GM21619 (cell line): ENCODE results near the gene DENND5B.
"Not testable (repeated sequence)": the region's sequence is repeated elsewhere in the genome, so short reads cannot be mapped to it uniquely, and the experiment has no call there.

ENCODE experiments used
- ATAC-seq: cut with Tn5 transposase; IDR thresholded peaks from one replicate; pipeline ENCODE4 v1.9.1; 2021; ENCODE audit not compliant: unreplicated experiment

The DENND5B gene

DNA sequence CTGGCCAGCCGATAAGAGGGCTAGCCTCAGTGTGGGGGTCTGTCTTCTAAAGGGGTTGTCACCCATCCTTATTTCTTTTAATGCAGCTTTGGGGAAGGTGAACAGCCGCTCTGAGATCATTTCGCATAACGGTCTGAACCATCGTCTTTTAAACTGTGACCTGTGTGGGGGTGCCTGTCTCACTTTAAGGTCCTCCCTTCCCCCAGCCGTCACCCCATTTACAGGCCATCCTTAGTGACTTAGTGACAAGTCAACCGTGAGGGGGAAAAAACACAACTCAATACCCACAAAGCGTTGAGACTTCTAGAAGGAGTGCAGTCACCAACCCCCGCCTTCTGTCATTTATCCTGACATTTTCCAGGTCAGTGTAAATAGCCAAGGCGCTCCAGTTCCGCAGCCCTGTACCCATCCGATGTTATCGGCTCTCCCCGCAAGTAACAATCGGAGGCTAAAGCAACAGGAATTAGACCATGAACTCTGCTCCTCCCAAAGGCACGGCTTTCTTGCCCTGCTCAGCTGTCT, 505 bp upstream of the DENND5B start:
- peak; percentile 10 for ATAC-seq

DNA sequence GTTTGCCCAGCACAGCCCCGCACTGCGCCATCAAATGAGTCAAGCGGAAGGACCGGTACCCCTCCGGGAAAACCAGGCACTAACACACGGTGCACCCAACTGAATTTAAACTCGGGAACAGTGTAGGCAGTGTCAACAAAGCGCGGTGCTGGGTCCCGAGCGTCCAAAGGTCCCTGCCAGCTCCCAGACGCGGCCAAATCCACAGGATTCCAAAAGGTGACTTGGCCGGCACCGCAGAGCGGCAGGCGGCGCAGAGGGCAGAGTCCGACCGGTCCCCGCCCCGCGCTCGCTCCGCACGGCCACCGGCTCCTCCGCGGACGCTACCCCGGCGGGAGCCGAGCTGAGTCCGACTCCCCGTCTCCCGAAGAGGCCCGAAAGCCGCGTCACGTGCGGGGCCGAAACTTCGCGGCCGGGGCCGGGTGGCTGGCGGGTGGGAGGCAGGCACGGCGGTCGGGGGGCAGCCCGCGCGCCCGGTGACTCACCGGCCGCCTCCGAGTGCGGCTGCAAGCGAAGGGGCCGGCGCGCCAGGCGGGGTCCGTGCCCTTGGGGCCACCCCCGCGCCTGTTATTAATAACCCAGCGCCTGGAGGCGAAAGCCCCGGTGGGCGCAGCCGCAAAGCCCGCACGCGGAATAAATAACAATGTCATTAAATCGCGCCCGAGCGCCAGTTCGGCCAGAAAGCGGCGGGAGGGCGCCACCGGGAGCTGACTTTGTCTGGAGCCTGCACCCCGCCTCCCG, 863 bp downstream of the DENND5B start:
- ATAC-seq: peak; percentile 32

- ATAC-seq: peak; percentile 38
Measured at GRCh38 chr12:31589598-31589903, 1.4 kb downstream of the DENND5B start.

DNA sequence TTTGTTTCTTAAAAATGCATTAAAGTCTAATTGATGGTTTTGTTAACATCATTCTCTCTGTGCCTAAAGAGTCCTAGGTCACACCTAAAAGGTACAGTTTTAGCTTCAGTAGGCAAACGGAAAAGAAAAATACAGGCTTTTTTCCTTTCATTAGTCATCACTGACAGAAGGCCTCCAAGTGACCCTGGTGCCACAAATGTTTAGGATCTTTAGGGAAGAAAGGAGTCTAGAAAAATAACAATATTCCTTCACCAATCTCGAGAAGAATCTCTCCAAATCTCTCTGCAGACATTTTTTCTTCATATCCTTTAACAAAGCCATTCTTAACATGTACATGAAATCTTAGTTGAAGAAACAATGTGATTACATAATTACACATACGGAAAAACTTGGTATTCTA, 2.0 kb downstream of the DENND5B start:
- ATAC-seq: no peak

- peak; percentile 26 for ATAC-seq
Measured at GRCh38 chr12:31586728-31587127, 4.2 kb downstream of the DENND5B start.

DNA sequence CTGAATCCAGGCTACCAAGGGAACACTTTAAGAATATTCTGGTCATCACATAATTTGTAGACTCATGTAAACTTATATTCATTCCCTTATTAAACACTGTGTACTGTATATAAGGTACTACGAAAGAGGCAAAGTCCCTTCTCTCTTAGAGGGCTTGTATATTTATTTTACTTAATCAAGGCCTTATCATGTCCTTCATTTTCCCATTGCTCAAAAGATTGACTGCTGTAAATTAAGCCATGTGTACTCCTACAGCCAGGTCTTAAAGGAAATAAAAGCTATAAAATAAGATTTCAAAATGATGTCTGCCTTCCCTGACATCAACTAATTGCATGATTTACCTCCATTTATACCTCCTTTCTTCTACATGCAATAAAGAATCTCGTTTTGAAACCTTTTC, 5.0 kb downstream of the DENND5B start:
- no peak for ATAC-seq

DNA sequence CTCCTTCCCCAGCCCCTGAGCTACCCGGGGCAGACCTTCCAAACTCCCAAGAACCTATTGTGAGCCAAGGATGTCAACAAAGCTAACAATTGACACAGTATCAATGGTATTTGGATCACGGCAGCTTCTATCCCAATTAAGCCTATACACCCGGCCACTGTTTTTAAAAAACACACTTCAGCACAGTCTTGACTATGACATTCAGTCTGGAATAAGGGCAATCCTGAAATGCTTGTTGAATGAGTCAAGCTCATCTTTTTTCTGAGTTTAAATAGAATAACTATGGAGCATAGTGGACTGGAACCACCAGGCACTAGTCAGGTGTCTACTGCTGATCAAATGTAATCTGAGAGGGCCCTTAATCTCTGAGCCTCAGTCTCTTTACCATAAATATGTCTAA, 5.7 kb downstream of the DENND5B start:
- ATAC-seq: no peak

- no peak for ATAC-seq
Measured at GRCh38 chr12:31584782-31585181, 6.2 kb downstream of the DENND5B start.

GRCh38 chr12:31583878-31584277, 7.1 kb downstream of the DENND5B start:
- no peak for ATAC-seq

DNA sequence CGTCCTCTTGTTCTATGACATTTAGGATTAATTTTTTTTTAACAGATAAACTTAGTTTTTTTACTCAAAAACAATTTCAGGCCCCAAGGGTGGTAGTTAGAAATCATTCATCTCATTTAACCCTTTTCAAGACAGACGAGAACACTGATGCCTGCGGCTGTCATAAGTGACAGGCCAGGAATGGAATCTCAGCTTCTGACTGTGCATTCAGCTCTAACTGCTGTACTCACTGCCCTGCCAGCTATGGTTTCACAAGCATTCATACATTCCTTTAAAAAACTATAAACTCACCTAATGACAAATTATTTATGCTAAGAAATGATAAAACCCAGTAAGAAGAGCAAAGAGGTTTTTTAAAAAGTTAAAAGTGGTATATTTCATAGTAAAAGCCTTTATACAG, 8.8 kb downstream of the DENND5B start:
- ATAC-seq: no peak

GRCh38 chr12:31578632-31579031, 12.3 kb downstream of the DENND5B start:
- peak; percentile 72 for ATAC-seq

DNA sequence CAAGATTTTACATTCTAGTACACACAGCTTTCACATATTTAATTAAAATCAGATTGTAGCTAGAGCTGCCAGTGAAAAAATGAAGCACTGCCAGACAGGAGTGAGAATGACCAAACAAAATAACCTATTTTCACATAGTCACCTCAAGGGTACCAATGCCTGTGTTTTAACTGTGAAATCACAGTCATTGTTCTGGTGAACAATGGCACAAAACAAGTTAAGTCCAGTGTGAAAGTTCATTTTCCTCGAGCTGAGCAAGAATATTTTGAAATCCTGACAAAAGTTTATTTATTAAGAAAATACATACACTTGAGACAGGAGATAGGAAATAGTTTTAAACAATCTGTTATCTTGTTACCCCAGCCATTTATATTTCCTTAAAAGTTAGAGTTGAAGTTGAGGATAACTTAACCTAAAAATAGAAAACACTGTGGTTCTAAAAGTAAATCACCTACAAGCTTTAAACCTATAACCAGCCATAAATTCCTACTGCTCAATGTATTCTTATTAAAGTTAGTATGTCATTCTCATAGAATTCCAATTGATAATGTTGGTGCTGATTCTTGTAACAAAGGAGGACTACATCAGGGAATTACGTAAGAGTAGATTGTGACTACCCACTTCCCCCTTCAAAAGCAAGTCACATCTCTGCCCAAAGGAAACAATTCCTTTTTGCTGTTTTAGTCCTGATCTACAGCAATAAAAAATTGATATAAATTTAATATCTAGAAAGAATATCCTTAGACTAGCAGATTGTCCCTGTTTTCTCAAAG, 15.9 kb downstream of the DENND5B start:
- no peak for ATAC-seq

- not testable (repeated sequence) for ATAC-seq
Measured at GRCh38 chr12:31574367-31574766, 16.6 kb downstream of the DENND5B start.

DNA sequence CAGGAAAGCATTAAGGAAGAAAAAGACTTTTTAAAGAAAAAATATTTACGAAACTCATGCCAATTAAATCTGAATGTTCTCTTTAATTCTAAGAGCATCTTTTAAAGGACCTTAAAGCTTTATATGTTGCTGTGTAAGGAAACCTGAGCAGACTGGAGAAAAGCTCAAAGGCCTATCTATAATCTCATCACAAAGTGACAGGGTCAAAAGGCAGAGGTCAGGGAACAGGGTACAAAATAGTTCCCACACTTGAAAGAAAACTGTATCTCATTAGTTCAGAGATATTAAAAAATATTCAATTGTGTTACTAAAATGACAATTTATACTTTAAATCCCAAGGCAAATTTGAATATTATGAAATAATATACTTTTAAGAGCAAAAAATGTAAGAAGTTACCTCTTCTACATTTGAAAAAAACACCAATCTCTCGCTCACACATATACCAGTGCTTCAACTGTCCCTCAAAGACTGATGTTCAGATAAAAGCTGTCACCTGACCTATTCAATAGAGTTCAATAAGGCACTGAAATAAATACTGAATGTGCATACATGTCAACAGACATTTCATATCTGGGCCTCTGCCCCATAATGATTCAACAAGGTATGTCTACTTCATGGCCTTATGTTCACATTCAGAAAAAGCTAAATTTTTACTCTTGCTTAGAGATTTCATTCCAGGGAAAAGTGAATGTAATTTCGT, 17.9 kb downstream of the DENND5B start:
- no peak for ATAC-seq

DNA sequence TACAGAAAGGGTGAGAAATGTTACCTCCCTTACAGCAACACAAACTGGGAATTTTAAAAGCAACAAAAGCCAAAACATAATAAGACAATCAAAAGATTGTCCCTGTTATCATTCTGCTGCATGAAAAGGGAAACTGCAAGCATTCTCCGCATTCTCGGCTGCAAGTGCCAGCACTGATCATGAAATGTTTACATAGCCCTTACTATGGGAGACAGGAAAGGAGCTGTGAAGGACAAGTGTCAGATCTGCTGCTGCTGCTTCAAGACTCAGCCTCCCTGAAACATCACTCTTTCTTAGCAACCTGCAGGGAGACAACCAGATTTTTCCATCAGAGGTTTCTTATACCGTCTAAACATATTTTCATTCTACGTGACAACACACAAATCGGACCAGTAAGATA, 20.1 kb downstream of the DENND5B start:
- no peak for ATAC-seq

DNA sequence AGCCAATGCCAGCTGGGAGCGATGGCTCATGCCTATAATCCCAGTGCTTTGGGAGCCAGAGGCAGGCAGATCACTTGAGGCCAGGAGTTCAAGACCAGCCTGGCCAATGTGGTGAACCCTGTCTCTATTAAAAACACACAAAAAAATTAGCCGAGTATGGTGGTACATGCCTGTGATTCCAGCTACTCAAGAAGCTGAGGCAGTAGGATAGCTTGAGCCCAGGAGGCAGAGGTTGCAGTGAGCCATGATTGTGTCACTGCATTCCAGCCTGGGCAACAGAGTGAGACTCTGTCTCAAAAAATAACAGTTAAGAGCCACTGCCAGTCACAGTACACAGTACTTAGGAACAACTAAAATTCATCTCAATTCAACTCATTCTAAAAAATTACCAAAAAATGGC, 21.4 kb downstream of the DENND5B start:
- not testable (repeated sequence) for ATAC-seq

- no peak for ATAC-seq
Measured at GRCh38 chr12:31568498-31568897, 22.4 kb downstream of the DENND5B start.

GRCh38 chr12:31567029-31567428, 23.9 kb downstream of the DENND5B start:
- ATAC-seq: no peak

- no peak for ATAC-seq
Measured at GRCh38 chr12:31566547-31566946, 24.4 kb downstream of the DENND5B start.

DNA sequence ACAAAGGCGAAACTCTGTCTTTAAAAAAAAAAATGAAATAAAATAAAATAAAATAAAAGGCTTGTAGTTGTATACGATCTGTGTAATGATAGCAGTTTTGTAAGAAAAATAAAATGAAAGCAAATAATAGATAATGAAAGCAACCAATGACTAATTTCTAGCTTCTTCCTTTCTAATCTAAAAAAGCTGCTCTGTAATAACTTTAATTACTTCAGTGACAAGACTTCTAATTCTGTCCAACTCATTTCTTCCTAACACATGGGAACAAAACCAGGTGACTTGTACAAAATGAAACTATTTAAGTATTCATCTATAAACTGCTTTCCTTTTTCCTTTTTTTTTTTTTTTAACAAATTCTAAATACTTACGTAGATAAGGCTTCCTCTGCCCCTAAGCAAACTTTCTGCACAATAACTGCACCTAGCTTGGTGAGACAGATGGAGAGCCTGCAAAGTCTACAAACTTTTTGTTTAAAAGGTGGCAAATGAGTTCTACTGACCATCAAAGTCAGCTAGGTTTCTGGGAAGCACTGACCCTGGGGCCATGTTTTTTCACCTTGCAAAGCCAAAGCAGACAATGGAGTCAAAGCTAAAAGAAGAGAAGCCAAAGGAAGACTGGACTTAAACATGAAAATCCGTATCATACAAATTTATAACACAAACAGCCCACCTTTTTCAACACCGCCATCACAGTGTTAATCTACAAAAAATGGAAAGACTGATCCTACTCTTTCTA, 28.2 kb downstream of the DENND5B start:
- ATAC-seq: no peak

- ATAC-seq: no peak
Measured at GRCh38 chr12:31560516-31560915, 30.4 kb downstream of the DENND5B start.
